LoVo (cell line): ENCODE data around the gene TMEM181.
"Not testable (repeated sequence)": the region's sequence is repeated elsewhere in the genome, so short reads cannot be mapped to it uniquely, and the experiment has no call there.

Source experiments
- DNase-seq: peaks from one replicate; pipeline ENCODE4 v3.0.0-alpha.2; 2016; ENCODE audit warnings: low spot score

TMEM181 gene

DNA sequence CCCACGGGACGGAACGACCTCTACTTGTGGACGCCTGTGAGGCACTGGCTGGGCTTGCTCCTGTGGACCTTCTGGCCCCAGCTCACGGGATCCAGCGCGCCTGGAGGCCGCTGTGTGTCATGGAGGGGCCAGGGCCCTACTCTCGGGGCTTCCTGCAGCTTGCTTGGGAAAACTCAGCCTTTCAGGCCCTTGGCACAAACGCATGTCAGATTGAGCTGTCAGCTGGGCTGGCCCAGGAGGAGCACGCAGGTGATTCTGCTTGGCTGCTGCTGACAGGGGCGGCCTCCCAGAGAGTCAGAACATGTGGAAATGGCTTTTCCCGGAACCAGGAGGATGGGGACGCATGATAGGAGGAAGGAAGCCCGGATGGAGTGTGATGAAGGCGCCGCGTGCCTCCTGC, 39.7 kb downstream of the TMEM181 start:
- DNase-seq = no peak

DNA sequence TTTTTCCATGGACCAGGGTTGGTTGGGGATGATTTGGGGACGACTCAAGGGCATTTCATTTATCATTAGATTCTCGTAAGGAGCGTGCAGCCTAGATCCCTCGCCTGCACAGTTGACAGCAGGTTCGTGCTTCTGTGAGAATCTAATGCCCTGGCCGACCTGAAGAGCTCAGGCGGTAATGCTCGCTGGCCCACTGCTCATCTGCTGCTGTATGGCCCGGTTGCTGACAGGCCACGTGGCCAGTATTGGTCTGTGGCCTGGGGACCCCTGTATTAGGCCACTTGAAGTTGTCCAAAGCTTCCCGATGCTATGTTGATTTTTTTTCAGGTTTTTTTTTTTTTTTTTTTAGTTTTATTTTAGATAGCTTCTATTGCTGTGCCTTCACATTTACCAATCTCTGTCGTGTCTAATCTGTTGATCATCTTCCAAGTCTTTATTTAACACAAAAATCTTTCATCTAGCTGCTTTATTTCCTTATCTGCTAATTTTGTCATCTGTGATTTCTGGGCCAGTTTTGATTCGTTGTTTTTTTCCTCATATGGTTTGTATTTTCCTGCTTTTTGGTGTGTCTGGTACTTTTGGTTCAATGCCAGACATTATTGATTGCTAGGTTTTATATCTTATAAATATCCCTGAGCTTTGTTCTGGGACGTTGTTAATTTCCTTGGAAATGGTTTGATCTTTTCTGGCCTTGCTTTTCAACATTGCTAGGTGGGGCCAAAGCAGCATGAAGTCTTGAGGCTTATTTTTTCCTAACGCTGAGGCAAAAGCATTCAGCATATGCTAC, 43.6 kb downstream of the TMEM181 start:
- DNase-seq = no peak

DNA sequence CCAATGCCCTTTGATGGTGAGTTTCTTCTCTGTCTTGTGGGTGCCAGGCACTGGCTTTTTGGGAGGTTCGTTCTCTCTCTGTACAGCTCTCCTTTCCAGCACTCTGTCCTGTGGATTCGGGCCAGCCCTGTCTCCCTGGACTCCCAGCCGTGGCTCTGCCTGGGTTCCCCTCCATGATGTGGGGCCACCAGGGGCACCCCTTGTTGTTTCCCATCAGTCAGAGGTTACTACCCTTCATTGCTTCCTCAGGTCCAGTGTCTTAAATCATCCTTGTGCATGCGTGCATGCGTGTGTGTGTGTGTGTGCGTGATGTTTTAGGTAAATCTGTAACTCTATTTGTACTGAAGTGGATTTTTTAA, 44.1 kb downstream of the TMEM181 start:
- DNase-seq = no peak

DNA sequence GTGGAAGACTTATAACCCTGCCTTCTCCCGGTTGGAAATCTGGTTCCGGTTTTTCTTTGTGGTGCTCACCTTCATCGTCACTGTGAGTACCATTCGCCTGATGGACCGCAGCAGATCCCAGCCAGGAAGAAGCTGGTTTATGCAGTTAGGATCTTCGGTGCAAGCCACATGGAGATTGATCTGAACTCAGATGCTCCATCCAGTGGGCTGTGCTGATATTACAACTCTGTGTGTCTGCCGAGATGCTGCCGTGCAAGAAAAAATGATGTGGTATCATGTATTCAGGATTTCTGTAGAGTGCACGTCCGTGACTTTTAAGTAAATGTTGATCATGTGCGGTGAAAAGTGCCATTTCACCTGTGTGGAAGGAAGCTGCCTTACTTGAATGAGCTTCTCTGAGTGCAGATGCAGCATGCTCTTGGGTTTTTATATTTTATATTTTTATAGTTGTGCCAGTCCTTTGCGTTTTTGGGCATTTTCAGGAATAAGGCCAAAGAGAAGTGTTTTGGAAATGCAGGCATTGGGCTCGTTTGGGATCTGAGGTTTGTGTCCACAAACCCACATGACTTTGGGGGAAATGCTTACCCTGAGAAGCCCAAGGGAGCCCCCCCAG, 45.5 kb downstream of the TMEM181 start:
- DNase-seq = peak; percentile 7

DNA sequence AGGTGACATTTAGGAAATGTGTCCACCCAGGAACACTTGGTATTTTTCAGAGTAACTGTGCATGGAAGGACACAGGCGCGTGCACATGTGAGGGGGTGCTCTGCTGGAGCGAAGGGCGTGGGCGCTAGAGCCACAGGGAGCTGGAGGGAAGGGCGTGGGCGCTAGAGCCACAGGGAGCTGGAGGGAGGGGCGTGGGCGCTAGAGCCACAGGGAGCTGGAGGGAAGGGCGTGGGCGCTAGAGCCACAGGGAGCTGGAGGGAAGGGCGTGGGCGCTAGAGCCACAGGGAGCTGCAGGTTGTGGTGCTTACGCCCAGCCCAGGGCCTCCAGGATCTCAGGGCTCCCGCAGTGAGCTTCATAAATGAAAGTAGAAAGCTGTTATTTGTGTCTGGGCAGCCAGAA, 46.1 kb downstream of the TMEM181 start:
- DNase-seq = not testable (repeated sequence)

DNA sequence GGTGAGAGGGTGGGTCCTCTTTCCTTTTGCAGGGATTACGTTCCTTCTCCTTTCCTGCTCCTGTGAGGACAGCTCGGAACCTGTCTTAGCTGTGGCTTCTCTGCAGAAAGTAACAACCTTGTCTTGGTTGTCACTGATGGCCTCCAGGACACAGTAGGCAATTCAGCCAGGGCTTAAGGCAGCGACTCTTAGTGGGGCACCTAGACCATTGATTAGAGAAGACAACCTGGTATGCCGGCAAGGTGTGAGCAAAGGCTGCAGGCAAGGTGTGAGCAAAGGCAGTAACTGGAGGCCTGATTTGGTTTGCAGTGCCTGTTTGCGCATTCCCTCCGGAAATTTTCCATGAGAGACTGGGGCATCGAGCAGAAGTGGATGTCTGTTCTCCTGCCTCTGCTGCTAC, 47.0 kb downstream of the TMEM181 start:
- no peak for DNase-seq

DNA sequence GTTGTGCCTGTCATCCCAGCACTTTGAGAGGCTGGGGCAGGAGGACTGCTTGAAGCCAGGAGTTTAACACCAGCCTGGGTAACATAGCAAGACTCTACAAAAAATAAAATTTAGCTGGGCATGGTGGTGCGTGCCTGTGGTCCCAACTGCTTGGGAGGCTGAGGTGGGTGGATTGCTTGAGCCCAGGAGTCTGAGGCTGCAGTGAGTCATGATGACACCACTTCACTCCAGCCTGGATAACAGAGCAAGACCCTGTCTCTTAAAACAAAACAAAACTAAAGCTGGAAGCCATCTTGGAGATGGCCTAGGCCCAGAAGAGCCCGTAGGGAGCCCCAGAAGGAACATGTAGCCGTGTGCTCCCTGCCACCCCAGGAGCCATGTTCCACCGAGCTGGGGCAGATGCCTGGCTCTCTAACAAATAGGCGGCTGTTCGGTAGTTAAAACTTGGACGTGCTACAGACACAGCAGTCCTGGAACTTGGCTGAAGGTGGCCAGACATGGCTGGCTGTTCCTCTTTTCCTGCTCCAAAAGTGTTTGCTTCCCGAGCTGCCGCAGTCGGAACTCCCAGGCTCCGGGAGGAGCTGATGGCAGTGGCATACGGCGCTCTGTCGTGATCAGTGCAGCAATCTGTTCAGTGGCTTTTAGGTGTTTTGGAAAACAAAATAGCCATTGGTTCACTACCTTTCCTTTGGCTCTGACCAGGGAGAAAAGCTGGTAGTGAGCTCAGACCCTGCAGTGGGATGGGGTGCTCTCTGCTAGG, 47.7 kb downstream of the TMEM181 start:
- DNase-seq = no peak

DNA sequence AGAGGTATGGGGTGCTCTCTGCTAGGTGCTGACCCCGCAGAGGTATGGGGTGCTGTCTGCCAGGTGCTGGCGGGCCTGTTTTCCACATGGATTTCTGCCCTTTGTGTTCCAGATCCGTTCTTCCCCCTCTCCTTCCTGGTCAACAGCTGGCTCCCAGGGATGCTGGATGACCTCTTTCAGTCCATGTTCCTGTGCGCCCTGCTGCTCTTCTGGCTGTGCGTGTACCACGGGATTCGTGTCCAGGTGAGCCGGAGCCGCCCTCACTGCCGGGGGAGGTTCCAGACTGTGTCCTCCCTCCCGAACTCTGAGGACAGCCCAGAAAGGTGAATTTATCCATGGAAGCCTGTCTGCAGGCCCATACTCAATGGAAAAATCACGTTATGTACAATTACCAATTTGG, 48.3 kb downstream of the TMEM181 start:
- no peak for DNase-seq

DNA sequence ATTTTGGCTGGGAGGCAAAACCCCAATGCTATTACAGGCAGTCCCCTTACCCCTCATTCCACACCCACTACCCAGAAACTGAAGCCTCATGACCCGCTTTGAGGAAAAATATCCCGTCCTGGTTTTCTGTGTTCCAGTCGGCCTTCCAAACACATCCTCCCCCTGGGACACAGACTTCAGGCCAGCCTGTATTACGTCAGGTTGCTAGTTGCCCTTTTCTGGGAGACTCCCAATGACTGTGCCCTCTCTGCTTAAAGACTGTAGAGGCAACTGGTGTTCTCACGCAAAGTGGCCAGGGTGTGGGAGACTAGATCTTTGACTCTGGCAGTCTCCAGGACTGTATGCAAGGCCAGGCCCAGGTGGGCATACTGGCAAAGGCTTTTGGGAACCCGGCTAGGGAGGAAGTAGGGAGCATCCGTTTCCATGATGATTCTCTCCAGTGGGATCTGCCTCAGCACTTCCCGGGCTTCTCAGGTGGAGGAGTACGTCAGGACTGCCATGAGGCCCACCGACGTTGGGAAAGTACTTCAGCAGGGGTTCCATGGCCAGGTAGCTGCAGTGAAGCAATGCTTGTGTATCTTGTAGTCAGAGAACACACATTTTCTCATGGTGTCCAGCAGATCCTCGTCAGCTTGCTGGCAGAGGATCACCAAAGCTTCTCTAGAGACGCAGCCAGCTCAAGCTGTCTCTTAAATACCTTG, 49.7 kb downstream of the TMEM181 start:
- DNase-seq = no peak

DNA sequence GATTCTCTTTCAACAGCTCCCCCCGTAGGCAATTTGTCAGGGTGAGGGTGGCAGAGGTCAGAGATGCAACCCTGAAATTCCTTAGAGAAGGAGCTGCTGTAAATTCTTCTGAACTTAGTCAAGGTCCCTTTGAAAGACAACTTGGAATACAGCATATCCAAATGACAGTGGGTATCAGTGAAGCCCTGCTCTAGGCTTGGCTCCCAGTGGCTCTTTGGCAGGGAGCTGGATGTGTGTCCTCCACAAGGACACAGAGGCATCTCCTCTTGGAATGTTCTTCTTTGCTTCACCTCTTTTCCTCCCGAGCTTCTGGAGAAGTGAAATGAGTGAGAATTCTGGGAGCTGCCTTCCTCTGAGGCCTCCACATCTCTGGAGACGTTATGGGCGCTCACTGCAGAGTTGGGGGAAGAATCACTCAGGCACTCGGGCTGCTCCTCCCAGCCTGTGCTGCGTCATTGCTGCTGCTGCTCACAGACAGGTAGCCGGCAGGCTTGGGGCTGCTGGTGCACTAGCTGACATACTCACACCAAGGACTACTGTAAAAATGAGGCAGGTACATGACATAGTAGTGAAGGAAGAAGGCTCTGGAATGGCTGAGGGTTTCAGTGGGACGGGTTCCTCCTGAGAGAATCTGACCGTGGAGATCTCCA, 50.6 kb downstream of the TMEM181 start:
- no peak for DNase-seq

DNA sequence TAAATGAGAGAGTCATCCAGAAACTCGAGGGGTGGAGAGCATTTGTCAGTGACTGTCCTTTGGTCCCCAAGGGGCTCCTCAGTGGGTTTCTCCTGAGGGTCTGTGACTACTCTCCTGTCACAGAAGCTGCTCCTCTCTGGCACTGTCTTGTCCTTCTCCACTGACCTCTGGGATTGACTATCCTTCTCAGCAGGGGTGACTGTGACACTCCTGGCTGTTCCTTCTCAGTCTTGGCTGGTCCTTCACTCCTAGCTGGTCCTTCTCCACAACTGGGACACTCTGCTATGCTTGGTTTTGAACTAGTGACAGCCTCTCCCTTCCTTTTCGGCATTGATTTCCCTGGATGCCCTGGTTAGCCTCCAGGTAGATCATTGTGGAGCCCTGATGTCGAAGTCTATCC, 51.1 kb downstream of the TMEM181 start:
- DNase-seq = no peak

DNA sequence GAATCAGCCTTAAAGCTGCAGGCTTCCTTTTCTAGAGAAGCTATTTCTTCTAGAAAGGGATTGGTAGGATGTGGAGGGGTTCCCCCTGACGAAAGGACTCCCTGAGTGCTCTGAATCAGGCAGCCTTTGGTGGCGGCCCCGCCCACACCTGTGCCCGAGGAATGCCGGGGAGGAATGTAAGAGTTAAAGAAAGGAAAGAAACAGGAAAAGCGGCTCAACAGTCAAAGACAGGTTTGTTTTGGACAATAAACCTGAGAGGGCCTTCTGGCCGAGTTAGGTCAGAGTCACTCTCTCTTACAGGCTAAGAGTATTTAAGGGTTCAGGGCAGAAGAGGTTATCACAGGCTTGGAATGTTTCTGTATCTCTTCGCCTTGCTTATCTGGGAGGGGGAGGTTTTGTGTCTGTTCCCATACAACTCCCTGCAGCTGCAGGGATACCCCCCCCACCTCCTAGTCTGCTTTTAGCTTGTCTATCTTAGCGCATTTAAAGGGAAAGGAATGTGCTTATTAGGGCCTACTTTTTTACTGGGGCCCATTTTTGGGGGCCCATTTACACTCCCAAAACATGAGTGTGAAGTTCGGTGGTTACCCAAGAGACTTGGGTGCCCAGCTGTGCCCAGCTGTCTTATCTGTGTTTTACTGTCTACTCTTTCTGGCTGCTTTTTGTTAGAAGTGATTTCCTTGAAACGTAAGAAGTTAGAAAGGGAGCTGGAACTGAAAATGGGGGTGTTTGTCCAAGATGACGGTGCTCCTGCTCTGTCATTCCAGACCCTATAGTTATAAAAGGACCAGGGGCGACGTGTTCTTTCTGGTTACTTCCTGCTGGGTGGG, 51.9 kb downstream of the TMEM181 start:
- DNase-seq = no peak

DNA sequence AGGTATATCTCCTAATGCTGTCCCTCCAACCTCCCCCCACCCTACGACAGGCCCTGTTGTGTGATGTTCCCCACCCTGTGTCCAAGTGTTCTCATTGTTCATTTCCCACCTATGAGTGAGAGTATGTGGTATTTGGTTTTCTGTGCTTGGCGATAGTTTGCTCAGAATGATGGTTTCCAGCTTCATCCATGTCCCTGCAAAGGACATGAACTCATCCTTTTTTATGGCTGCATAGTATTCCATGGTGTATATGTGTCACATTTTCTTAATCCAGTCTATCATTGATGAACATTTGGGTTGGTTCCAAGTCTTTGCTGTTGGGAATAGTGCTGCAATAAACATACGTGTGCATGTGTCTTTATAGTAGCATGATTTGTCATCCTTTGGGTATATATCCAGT, 54.7 kb downstream of the TMEM181 start:
- DNase-seq = not testable (repeated sequence)

DNA sequence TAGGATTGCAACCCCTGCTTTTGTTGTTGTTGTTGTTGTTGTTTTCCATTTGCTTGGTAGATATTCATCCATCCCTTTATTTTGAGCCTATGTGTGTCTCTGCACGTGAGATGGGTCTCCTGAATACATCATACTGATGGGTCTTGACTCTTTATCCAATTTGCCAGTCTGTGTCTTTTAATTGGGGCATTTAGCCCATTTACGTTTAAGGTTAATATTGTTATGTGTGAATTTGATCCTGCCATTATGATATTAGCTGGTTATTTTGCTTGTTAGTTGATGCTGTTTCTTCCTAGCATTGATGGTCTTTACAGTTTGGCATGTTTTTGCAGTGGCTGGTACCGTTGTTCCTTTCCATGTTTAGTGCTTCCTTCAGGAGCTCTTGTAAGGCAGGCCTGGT, 58.4 kb downstream of the TMEM181 start:
- DNase-seq = not testable (repeated sequence)

DNA sequence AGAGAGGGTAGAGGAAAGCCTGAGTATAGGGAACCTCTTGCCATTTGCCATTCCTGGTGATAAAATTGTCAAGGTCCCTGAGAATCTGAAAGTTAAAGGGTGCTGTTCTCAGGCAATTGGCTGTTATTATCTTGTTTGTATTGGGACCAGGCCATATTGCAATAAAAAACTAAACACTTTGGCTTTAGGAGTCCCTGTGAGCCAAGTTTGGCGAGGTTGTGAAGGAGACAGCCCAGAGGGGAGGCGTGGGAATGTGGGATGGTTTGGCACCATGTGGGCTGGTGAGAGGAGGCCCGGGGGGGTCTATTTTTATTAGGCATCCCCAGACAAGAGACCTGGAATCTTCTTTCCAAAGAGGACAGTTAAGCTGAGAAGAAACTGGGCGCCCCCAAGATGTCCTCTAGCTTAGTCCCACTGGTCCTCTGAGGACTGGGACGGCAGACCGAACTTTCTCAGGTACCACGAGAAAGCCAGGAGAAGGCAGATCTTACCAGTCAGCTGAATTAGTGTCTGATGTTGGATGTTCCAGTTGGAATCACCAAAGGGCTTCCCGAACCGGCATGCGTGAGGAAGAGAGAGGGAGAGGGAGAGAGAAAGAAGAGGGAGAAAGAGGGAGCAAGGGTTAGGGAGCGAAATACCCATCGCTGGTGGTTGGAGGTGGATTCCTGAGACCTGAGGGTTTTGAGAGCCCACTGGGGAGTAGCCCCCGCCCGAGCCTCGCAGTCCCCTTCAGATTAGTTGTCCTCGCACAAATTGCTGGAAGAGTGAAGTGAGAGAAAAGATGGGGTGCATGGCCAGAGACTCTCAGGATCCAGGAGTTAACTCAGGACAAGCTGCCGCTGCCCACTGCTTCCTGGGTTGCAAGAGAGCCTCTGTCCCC, 60.3 kb downstream of the TMEM181 start:
- no peak for DNase-seq

DNA sequence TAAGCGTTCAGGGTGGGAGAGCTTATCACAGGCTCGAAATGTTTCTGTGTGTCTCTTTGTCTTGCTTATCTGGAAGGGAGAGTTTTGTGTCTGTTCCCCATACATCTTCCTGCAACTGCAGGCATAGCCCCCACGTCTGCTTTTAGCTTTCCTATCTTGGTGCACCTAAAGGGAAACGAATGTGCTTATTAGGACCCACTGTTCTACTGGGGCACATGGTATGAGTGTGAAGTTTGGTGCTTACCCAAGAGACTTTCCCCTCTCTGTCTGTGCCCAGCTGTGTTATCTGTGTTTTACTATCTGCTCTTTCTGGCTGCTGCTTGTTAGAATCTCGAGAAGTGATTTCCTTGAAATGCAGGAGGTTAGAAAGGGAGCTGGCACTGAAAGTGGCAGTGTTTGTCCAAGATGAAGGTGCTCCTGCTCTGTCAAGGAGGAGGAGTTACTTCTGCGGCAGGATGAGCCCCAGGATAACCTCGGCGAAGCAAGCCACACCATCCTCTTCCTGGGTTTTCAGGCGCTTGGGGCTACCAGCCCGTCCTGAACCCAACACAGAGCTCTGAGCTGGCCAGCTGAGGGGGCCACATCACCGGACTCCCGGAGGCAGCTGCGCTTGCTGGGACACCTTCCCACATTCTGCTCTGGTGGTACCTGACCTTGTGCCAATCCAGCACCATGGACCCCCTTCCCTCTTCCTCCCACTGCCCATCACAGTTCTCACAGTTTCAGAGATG, 61.2 kb downstream of the TMEM181 start:
- DNase-seq = no peak

DNA sequence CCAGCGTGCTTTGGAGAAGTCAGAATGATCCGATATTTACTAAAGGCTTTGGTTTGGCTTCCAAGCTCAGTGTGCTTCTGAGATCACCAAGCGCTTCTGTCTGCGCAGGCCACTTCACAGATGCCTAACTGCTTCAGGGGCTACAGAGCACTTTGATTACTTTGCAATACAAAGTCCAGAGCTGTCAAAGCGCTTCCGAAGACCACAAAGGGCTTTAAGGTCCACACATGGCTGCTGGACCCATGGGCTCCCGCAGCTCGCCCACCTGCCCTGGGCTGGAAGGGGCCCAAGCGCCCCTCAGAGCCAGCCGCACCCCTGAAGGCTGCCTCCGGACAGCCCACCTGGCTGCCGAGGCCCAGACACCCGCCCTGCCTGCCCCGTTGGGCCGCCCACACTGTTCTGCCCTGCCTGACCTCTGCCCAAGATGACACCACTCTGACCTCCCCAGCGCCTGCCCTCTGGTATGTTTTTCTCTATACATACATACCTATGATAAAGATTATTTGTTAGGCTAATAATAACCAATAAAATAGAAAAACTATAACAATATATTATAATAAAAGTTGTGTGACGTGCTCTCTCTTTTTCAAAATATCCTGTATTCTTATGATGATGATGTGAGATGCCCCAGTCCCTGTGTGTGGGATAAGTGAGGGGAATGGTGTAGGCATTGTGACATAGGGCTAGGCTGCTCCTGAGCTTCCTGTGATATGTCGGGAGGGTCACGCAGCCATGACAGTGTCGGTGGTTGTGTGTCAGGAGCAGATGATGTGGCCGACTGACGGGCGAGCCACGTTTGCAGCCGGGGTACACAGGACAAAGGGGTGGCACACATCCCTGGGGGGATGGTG, 62.0 kb downstream of the TMEM181 start:
- no peak for DNase-seq

DNA sequence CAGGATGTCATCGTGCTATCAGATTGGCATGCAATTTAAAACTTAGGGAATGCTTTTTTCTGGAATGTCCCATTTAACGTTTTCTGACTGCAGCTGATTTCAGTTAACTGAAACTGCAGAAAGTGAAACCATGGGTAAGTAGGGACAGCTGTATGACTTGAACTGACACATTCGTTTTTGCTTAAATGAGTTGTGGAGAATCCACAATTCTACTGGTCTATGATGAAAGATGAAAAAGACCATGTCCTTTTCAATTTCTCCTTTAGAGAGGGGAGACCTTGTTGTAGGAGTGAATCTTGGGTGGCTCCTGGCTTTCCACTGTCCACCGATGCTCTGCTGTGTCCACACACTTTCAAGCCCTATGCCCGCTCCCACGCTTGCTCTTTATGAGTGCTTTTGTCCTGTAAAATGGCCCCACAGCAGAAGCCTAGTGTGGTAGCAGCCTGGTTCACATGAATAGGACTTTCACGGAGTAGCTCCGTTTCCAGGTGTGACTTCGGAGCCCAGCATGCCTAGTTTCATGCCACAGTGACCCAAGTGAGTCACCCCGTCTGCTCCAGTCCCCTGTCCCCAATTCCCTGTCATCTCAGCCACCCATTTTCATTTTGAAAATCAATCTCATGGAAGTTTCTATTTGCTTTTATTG, 62.8 kb downstream of the TMEM181 start:
- DNase-seq = no peak
